Fibroblast of lung (primary cell): ENCODE results near the gene CELF2.

Source experiments
- CTCF ChIP-seq, 2 donors: IDR thresholded peaks in 1 of 2; conservative IDR thresholded peaks in 1 of 2; 1 replicate in 1 of 2; 2 replicates in 1 of 2; pipeline ENCODE4 v1.5.1; 2011 to 2012; ENCODE audit warnings: low read length in 2 of 2, control low read depth in 1 of 2, inconsistent platforms in 1 of 2, low read depth in 1 of 2, mild to moderate bottlenecking in 1 of 2
- EZH2 ChIP-seq: IDR thresholded peaks from 2 replicates; pipeline ENCODE4 v1.5.1; 2012; ENCODE audit warnings: low read length, control low read depth, mild to moderate bottlenecking; ENCODE audit errors: missing control alignments

DNA sequence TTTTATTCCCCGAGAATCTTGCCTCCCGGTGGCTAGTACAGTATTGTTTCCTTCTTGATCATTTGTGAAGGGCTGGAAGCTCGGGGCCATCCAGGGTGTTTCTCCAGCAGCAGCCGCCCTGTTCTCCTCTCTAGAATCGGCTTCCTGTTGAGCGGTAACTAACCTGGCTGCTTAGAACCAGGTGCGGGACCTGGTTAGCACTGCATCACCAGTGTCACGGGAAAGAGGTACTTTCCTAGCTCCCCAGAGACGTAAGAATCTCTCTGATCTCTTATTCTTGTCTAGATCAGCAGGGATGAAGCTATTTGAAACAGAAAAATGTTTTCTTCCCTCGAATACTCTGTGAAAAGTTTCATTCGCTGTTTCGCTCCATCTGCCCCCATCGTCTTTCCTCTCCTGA is 239.2 kb downstream of the CELF2 start:
- TF ChIP-seq CTCF (conservative IDR thresholded peaks at IDR 0.05 in 1 of 2, IDR thresholded peaks at IDR 0.05 in 1 of 2; ENCODE audit: low read depth in 1 of 2, low read length in 2 of 2) (no peak), EZH2 (no peak)
